Osteoblast (primary cell): ENCODE results near the gene IER5L. TPM values are rescaled to one million over a fixed set of nuclear protein-coding genes. Genes with fewer than 3 reads are reported as not detected.
"Not testable (repeated sequence)": the region's sequence is repeated elsewhere in the genome, so short reads cannot be mapped to it uniquely, and the experiment has no call there.

Source experiments
- DNase-seq: peaks from one replicate; pipeline ENCODE4 v3.0.0; 2011; ENCODE audit warnings: low spot score, mixed read lengths; ENCODE audit not compliant: insufficient read length; ENCODE audit errors: missing footprints
- H2AFZ ChIP-seq: 2 replicates; pipeline ENCODE4 v1.6.0; 2011; ENCODE audit warnings: mild to moderate bottlenecking, low read length
- H3K27ac ChIP-seq: 2 replicates; pipeline ENCODE4 v1.5.1; 2011; ENCODE audit warnings: mild to moderate bottlenecking, low read depth, low read length, moderate library complexity
- H3K27me3 ChIP-seq: 2 replicates; pipeline ENCODE4 v1.6.0; 2012; ENCODE audit warnings: mild to moderate bottlenecking, control low read depth, inconsistent platforms, low read length, moderate library complexity; ENCODE audit not compliant: insufficient read depth
- H3K36me3 ChIP-seq: 2 replicates; pipeline ENCODE4 v1.5.1; 2011; ENCODE audit warnings: mild to moderate bottlenecking, low read length, control low read depth, moderate library complexity; ENCODE audit not compliant: insufficient read depth
- H3K4me1 ChIP-seq: 2 replicates; pipeline ENCODE4 v1.5.1; 2011; ENCODE audit warnings: mild to moderate bottlenecking, low read length, control low read depth, moderate library complexity; ENCODE audit not compliant: insufficient read depth
- H3K4me2 ChIP-seq: 2 replicates; pipeline ENCODE4 v1.6.0; 2011; ENCODE audit warnings: mild to moderate bottlenecking, low read length; ENCODE audit not compliant: insufficient read depth
- H3K4me3 ChIP-seq: fragments of 200-600 bp; sonication (generic); 3 replicates; pipeline ENCODE4 v1.5.1; 2012; ENCODE audit warnings: mild to moderate bottlenecking, low read length, inconsistent platforms; ENCODE audit not compliant: insufficient read depth
- H3K79me2 ChIP-seq: 2 replicates; pipeline ENCODE4 v1.6.0; 2012; ENCODE audit warnings: mild to moderate bottlenecking, low read length, control low read depth, inconsistent platforms; ENCODE audit not compliant: insufficient read depth
- H3K9me3 ChIP-seq: 2 replicates; pipeline ENCODE4 v1.5.1; 2011; ENCODE audit warnings: low read depth, low read length, control low read depth
- H4K20me1 ChIP-seq: 2 replicates; pipeline ENCODE4 v1.6.0; 2012; ENCODE audit warnings: mild to moderate bottlenecking, low read length, control low read depth; ENCODE audit not compliant: insufficient read depth
- total RNA-seq: library from RNA; depleted of rRNA; stranded (reverse); fragments of >200 nt; gene quantifications from 2 replicates; pipeline ENCODE4 v1.2.3, GENCODE V29; 2012
- TF ChIP-seq, protein P1 (sequence below): IDR thresholded peaks from 2 replicates; pipeline ENCODE4 v1.5.1; 2011; ENCODE audit warnings: mild to moderate bottlenecking, low read depth, low read length, moderate library complexity; ENCODE audit errors: extremely low read depth

Gene IER5L
- total RNA-seq, 1 donor = 86.1 TPM

DNA sequence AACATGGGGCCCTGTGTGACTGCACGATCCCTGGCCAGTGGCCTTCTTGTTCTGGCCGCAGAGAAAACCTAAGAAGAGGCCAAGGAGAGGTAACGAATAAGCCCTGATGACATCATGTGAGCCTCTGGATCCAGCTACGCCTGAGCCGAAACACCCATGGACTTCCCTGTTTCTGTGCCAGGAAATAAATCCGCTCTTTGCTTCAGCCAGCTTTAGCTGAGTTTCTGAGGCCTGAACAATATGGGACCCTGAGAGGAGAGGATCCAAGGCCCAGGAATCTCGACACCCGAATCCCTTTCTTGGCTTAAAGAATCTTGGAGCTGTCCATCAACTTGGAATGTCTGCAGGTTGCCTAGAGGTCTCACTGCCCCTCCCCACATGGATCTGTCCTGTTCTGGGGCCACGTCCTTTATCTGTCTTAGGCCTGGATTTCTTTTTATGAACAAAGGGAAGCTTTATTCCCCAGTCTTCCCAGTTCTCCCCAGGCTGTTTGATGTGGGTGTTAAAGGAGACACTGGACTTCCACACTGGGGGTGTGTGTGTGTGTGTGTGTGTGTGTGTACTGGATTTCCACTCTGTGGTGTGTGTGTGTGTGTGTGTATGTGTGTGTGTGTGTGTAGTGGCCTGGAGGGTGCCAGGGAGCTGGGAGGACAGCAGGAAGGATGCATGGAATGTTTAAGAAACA is 13.7 kb downstream of the IER5L start:
- H3K9me3 ChIP-seq = no peaks in the 10 kb centered on the region
- no peaks in the 10 kb centered on the region for H4K20me1 ChIP-seq
- no peaks in the 10 kb centered on the region for H3K36me3 ChIP-seq
- TF ChIP-seq, protein P1, sequence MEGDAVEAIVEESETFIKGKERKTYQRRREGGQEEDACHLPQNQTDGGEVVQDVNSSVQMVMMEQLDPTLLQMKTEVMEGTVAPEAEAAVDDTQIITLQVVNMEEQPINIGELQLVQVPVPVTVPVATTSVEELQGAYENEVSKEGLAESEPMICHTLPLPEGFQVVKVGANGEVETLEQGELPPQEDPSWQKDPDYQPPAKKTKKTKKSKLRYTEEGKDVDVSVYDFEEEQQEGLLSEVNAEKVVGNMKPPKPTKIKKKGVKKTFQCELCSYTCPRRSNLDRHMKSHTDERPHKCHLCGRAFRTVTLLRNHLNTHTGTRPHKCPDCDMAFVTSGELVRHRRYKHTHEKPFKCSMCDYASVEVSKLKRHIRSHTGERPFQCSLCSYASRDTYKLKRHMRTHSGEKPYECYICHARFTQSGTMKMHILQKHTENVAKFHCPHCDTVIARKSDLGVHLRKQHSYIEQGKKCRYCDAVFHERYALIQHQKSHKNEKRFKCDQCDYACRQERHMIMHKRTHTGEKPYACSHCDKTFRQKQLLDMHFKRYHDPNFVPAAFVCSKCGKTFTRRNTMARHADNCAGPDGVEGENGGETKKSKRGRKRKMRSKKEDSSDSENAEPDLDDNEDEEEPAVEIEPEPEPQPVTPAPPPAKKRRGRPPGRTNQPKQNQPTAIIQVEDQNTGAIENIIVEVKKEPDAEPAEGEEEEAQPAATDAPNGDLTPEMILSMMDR = no peak
- peak overlapping the region; percentile 6 for H2AFZ ChIP-seq
- peak overlapping the region; percentile 56 for H3K27ac ChIP-seq
- no peak overlapping the region for H3K4me3 ChIP-seq
- H3K4me2 ChIP-seq = no peak overlapping the region
- no peaks in the 10 kb centered on the region for H3K27me3 ChIP-seq
- H3K4me1 ChIP-seq = peaks cover 41% of the 10 kb centered on the region
- no peaks in the 10 kb centered on the region for H3K79me2 ChIP-seq
- peak; percentile 79 for DNase-seq

DNA sequence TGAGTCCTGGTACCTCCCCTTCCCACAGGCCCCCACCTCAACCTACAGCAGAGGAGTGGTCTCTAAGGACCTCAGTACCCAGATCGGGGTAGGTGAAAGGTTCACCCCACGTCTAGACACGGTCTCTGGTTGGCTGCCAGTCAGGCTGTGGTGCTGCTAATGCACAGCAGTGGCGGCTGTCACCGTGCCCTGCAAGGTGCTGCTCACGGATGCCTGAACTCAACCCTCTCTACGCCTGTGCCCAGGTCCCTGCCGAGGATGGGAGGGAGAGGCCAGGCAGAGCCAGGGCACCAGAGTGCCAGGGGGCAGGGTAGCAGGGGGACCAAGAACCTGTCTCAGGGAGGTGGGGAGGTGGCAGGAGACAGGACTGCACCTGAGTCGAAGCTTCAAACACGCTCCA is 14.3 kb downstream of the IER5L start:
- Histone ChIP-seq H3K79me2 (no peaks in the 10 kb centered on the region), H2AFZ (no peak overlapping the region), H3K27me3 (no peaks in the 10 kb centered on the region), H3K27ac (peak overlapping the region; percentile 56), H4K20me1 (no peaks in the 10 kb centered on the region), H3K4me1 (peaks cover 39% of the 10 kb centered on the region), H3K4me3 (no peak overlapping the region), H3K9me3 (no peaks in the 10 kb centered on the region), H3K36me3 (no peaks in the 10 kb centered on the region), H3K4me2 (no peak overlapping the region)
- DNase-seq = no peak
- TF ChIP-seq, protein P1 = no peak

DNA sequence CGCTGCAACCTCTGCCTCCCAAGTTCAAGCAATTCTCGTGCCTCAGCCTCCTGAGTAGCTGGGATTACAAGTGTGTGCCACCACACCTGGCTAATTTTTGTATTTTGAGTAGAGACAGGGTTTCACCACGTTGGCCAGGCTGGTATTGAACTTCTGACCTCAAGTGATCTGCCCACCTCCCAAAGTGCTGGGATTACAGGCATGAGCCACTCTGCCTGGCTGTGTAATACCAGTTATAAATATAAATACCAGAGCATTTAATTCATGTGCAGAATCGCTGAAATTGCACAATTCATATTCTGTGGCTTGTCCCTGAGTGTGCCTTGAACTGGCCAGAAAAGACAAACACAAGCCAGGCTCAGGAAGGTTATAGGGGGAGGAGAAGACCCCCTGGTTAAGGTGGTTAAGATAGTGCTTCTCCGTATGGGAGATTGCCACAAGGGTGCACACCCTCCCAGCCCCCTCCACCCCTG is 14.8 kb downstream of the IER5L start:
- not testable (repeated sequence) for H3K4me2 ChIP-seq, H3K9me3 ChIP-seq, H2AFZ ChIP-seq, H3K27me3 ChIP-seq, H3K4me3 ChIP-seq, H4K20me1 ChIP-seq, H3K36me3 ChIP-seq, H3K79me2 ChIP-seq
- peaks cover 34% of the 10 kb centered on the region for H3K4me1 ChIP-seq
- peak; percentile 30 for DNase-seq
- peak overlapping the region; percentile 56 for H3K27ac ChIP-seq

DNA sequence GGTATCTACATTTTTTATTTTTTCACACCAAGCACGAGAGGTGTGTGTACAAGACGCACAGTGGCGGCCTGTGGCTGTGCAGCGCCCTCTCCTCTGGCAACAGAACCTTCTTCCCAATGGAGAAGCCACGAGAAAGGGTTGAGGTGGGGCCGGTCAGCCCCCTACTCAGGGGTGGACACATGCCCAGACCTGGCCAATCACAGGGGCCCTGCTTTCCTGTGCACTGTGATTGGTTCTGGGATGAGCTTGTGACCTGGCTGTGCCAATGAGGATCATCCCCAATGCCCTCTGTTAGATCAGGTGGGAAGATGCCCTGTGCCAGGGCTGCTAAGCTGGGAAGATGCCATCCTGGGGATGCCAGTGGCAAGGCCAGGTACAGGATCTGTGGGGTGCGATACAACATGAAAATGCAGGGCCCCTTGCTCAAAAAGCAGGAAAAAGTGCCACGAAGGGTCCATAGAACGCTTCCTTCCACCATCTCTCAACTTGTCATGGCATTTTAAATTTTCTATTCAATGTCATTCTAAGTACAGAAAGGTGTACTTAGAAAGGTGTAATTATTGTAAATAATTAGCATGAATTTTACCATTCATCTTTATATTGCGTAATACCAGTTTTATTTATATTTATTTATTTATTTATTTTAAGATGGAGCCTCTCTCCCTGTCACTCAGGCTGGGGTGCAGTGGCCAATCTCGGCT is 15.4 kb downstream of the IER5L start:
- no peaks in the 10 kb centered on the region for H3K27me3 ChIP-seq
- TF ChIP-seq, protein P1 = no peak
- H3K9me3 ChIP-seq = no peaks in the 10 kb centered on the region
- H4K20me1 ChIP-seq = no peaks in the 10 kb centered on the region
- H2AFZ ChIP-seq = no peak overlapping the region
- H3K27ac ChIP-seq = no peak overlapping the region
- peaks cover 28% of the 10 kb centered on the region for H3K4me1 ChIP-seq
- no peaks in the 10 kb centered on the region for H3K79me2 ChIP-seq
- H3K4me2 ChIP-seq = no peak overlapping the region
- no peak overlapping the region for H3K4me3 ChIP-seq
- no peaks in the 10 kb centered on the region for H3K36me3 ChIP-seq
- peak; percentile 65 for DNase-seq
